ENCODE measurements around the gene TMEM129. TPM values are rescaled to one million over a fixed set of nuclear protein-coding genes. Genes with fewer than 3 reads are reported as not detected.

Gene TMEM129
- total RNA-seq, 2 donors from 2014 or later: 12.7 to 14.9 TPM

DNA sequence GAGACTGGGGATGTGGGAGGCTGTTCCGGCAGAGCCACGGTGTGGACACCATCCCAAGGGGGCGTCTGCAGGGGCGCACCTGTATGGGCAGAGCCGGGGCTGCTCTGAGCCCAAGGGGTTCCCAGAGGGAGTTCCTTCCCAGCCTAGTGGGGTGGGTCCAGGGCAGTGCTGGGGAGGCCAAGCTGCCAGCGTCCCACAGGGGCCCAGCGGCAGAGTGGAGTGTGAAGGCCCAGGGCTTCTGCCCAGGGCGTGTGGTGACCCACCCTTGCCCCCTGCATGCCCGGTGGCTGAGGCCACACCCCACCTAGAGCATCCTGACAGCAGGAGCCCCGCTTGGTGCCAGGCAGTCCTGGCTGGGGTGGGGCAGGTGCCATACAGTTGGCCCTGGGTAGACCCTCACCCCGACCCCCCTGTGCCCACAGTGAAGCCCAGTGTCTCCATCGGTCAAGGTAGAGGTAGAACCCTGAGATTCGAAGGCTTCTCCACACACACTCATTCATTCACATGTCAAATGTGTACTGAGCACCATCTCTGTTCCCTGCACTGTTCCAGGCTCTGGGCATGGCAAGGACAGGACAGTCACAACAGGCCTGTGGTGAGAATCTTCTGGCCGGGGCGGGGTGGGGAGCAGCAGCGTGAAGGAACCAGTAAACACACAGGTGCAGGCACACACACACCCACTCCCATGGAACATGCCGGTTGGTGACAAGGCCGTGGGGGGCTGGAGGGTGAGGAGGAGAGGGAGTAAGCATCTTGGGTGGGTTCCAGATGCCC, 29.4 kb upstream of the TMEM129 start:
- no peak for DNase-seq (ENCODE audit: low spot score in 2 of 2)
- no peak for ATAC-seq
- H3K27ac Mint-ChIP-seq: no peak overlapping the region
- H3K36me3 Mint-ChIP-seq: no peaks in the 10 kb centered on the region
- no peaks in the 10 kb centered on the region for H3K9me3 Mint-ChIP-seq

GRCh38 chr4:1749826-1750225, 28.7 kb upstream of the TMEM129 start:
- no peak overlapping the region for H3K27ac Mint-ChIP-seq
- DNase-seq (ENCODE audit: low spot score in 2 of 2) (no peak), ATAC-seq (no peak)

GRCh38 chr4:1749370-1749769, 28.2 kb upstream of the TMEM129 start:
- no peak overlapping the region for H3K27ac Mint-ChIP-seq
- ATAC-seq: no peak
- no peak for DNase-seq (ENCODE audit: low spot score in 2 of 2)
- H3K9me3 Mint-ChIP-seq: no peaks in the 10 kb centered on the region
- H3K36me3 Mint-ChIP-seq: peaks cover 0 to 2% of the 10 kb centered on the region in 2 donors

More at GRCh38 chr4:1749826-1750225, 28.7 kb upstream of the TMEM129 start:
- no peaks in the 10 kb centered on the region for H3K36me3 Mint-ChIP-seq
- no peaks in the 10 kb centered on the region for H3K9me3 Mint-ChIP-seq

DNA sequence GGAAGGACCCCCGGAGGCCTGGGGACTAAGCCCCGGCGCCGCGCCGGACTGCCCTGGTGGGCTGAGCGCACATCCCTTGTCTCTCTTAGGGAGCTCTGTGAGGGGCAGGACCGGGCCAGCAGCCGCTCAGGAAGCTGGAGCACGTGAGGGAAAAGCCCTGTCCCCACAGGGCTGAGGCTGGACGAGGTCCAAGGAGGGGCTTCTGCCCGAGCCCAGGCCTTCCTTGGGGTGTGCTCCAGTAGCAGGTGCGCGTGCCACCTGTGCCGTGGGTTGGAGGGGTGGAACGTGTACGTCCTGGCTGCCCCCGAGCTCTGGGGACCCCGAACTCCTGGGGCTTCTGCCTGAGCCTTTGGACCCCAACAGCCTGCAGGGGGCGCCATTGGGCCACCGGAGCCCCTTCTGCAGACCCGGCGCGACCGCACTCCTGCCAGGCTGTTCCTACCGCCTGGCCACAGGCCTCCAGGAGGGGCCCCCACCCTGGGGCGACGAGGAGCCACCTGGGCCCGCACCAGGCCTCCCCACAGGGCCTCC, 27.4 kb upstream of the TMEM129 start:
- Mint-ChIP-seq H3K36me3 (peaks cover 0 to 6% of the 10 kb centered on the region in 2 donors), H3K9me3 (no peaks in the 10 kb centered on the region), H3K27ac (no peak overlapping the region)
- ATAC-seq: peak; percentile 19 to 67
- peak; percentile 76 to 95 for DNase-seq (ENCODE audit: low spot score in 2 of 2)

DNA sequence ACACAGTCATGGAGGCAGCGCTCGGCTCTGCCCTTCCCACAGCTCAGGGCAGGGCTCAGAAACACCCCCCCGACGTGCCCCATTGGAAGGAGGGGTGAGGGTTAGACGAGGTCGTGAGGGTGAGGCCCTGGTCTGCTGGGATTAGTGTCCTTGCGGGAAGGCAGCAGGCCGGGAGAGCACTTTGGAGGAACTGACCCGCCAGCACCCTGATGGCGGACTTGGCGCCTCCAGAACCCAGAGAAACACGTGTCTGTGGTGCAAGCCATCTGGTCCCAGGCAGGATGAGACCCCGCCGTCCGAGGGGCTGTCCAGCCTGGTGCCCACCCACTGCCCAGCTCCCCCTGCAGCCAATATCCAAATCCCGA, 26.5 kb upstream of the TMEM129 start:
- DNase-seq (ENCODE audit: low spot score in 2 of 2): no peak
- H3K27ac Mint-ChIP-seq: no peak overlapping the region
- H3K9me3 Mint-ChIP-seq: no peaks in the 10 kb centered on the region
- no peak for ATAC-seq
- peaks cover 0 to 6% of the 10 kb centered on the region in 2 donors for H3K36me3 Mint-ChIP-seq

GRCh38 chr4:1746919-1747602, 25.9 kb upstream of the TMEM129 start:
- ATAC-seq: peak in 1 of 2 donors; percentile 5
- Mint-ChIP-seq H3K9me3 (no peaks in the 10 kb centered on the region), H3K36me3 (peaks cover 1 to 6% of the 10 kb centered on the region in 2 donors), H3K27ac (no peak overlapping the region)
- no peak for DNase-seq (ENCODE audit: low spot score in 2 of 2)

- ATAC-seq (peak; percentile 64 to 70), DNase-seq (ENCODE audit: low spot score in 2 of 2) (peak in 1 of 2 donors; percentile 92)
- no peak overlapping the region for H3K27ac Mint-ChIP-seq
- no peaks in the 10 kb centered on the region for H3K9me3 Mint-ChIP-seq
- peaks cover 9 to 10% of the 10 kb centered on the region in 2 donors for H3K36me3 Mint-ChIP-seq
These were observed 25.2 kb upstream of the TMEM129 start for GRCh38 chr4:1746265-1746691.

DNA sequence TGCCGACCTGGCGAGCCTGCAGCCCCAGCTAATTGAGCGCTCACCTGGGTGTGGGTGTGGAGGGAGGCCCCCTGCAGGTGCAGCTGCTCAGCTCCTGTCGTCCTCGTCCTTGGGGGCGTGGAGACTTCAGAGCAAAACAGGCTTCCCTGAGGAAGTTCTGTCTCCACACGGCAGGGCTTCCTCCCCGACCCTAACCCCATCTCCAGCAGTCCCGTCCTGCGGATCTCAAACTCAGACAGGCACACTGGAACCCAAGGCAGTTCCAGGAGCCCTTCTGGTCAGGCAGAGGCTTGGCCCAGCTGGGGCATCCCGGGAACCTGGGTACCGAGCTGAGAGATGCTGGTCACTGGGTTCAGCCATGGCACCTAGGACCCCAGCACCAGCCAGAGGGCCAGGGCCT, 24.6 kb upstream of the TMEM129 start:
- Mint-ChIP-seq H3K9me3 (no peaks in the 10 kb centered on the region), H3K27ac (peak overlapping the region in 1 of 2 donors; percentile 38), H3K36me3 (peaks cover 13 to 15% of the 10 kb centered on the region in 2 donors)
- ATAC-seq: peak in 1 of 2 donors; percentile 3
- DNase-seq (ENCODE audit: low spot score in 2 of 2): no peak

DNA sequence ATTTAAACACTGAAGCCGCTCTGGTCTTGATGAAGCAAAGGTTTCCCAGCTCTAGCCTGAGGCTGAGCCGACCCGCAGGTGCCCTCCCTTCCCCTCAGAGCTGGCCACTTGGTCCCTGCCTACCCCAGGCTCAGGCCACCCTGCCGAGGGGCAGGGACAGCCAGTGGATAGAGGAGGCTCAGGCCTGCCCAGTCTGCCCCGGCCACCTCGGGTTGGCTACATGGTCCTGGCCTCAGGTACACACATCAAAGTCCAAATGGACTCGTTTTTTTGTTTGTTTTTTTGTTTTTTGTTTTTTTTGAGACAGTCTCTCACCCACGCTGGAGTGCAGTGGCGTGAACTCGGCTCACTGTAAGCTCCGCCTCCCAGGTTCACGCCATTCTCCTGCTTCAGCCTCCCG, 24.0 kb upstream of the TMEM129 start:
- DNase-seq (ENCODE audit: low spot score in 2 of 2) (no peak), ATAC-seq (no peak)
- Mint-ChIP-seq H3K9me3 (no peaks in the 10 kb centered on the region), H3K27ac (peak overlapping the region; percentile 38 to 81), H3K36me3 (peaks cover 14 to 15% of the 10 kb centered on the region in 2 donors)

DNA sequence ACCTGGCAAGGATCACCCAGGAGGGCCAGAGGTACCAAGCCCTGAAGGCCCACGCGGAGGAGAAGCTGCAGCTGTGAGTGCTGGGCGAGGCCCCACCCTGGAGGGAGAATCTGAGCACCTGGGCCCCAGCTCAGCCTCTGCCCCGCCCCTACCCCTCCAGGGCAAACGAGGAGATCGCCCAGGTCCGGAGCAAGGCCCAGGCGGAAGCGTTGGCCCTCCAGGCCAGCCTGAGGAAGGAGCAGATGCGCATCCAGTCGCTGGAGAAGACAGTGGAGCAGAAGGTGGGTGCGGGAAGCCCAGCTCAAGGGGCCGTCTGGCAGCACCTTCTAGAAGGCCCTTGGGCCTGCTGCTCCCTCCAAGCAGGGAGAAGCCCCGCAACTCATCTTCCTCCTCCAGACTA, 23.4 kb upstream of the TMEM129 start:
- Mint-ChIP-seq H3K27ac (peak overlapping the region; percentile 38 to 85), H3K36me3 (peaks cover 14 to 15% of the 10 kb centered on the region in 2 donors), H3K9me3 (no peaks in the 10 kb centered on the region)
- no peak for DNase-seq (ENCODE audit: low spot score in 2 of 2)
- no peak for ATAC-seq

- Mint-ChIP-seq H3K27ac (peak overlapping the region; percentile 38 to 85), H3K9me3 (no peaks in the 10 kb centered on the region), H3K36me3 (peaks cover 15 to 16% of the 10 kb centered on the region in 2 donors)
- no peak for ATAC-seq
- no peak for DNase-seq (ENCODE audit: low spot score in 2 of 2)
These were observed 22.9 kb upstream of the TMEM129 start for GRCh38 chr4:1743975-1744374.

DNA sequence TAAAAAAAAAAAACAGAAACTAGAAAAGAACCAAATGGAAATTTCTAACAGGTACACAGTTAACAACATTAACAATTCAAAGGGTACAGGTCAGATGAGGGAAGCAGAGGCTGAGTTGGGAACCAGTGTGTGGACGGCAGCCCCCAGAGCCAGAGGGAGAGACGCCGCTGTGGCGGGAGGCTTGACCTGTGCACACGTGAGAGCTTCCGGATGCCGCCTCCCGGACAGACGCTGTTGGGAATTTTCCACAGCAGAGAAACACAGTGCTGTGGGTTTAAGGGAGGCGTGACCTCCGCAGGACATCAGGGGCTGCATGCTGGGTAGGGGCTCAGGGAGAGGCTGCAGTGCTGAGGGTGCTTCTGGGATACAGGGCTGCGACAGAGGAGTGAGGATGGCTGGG, 22.4 kb upstream of the TMEM129 start:
- ATAC-seq (no peak), DNase-seq (ENCODE audit: low spot score in 2 of 2) (no peak)
- Mint-ChIP-seq H3K27ac (peak overlapping the region; percentile 4 to 38), H3K9me3 (no peaks in the 10 kb centered on the region), H3K36me3 (peaks cover 19 to 21% of the 10 kb centered on the region in 2 donors)

DNA sequence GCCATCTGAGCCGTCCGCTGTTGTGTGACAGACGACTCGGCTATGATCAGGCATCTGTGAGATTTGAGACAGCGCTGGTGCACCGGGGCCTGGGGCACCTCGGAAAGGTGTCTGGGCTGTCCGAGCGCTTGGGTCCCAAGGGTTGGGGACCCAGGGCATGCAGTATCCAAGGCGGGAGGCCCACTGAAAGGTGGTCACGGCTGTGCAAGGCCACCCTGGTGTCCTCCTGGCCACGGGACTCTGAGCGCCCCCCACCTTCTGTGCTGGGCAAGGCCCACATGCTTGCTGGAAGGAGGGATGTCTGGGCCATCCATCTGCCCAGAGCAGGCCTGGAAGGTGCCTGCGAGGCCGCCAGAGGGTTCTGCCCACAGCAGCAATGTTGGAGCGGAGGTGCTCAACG, 20.1 kb upstream of the TMEM129 start:
- Mint-ChIP-seq H3K9me3 (no peaks in the 10 kb centered on the region), H3K36me3 (peaks cover 34 to 44% of the 10 kb centered on the region in 2 donors), H3K27ac (peak overlapping the region in 1 of 2 donors; percentile 54)
- ATAC-seq (no peak), DNase-seq (ENCODE audit: low spot score in 2 of 2) (no peak)

DNA sequence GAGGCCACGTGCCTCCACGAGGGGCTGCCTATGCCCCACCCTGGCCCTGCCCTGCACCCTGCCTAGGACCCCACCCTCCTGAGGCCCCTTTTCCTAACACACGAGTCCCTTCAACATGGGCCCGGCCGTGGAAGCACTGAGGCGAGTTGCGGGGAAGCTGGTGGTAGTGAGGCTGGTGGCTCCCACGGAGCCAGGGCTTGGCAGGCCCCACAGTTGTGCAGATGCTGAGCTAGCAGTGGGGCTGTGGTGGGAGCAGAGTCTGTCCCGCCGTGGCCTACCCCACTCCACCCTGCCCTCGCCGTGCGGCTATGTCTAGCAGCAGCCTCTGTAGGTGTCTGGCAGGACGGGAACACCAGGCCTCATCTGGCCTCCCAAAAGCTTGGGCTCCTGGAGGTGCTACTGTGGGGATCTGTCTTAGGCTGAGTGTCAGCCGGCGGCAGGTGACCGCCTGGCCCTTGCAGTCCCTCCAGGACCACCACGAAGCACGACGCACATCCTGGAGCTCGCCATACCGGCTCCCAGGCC, 19.0 kb upstream of the TMEM129 start:
- Mint-ChIP-seq H3K9me3 (no peaks in the 10 kb centered on the region), H3K27ac (peak overlapping the region in 1 of 2 donors; percentile 54), H3K36me3 (peaks cover 39 to 53% of the 10 kb centered on the region in 2 donors)
- DNase-seq (ENCODE audit: low spot score in 2 of 2) (no peak), ATAC-seq (no peak)

- ATAC-seq (no peak), DNase-seq (ENCODE audit: low spot score in 2 of 2) (no peak)
- H3K36me3 Mint-ChIP-seq: peaks cover 39 to 58% of the 10 kb centered on the region in 2 donors
- H3K27ac Mint-ChIP-seq: no peak overlapping the region
- no peaks in the 10 kb centered on the region for H3K9me3 Mint-ChIP-seq
These were observed 18.2 kb upstream of the TMEM129 start for GRCh38 chr4:1739358-1739757.

DNA sequence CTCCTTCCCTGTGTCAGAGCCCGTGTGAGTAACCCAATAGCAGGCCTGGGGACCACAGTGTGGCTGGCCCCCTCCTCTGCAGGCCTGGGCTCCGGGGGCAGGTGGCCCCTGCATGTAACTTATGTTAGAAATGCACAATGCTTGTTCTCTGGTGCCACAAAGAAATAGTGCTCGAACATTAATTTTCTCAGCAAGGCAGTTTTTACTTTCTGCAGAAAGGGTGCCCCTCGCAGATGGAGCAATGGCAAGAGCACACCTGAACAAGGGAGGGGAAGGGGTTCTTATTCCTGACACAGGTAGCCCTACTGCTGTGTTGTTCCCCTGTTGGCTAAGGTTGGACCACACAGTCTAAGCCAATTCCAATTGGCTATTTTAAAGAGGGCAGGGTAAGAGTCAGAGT, 17.3 kb upstream of the TMEM129 start:
- DNase-seq (ENCODE audit: low spot score in 2 of 2) (no peak), ATAC-seq (no peak)
- H3K27ac Mint-ChIP-seq: peak overlapping the region in 1 of 2 donors; percentile 79
- no peaks in the 10 kb centered on the region for H3K9me3 Mint-ChIP-seq
- peaks cover 39 to 59% of the 10 kb centered on the region in 2 donors for H3K36me3 Mint-ChIP-seq

DNA sequence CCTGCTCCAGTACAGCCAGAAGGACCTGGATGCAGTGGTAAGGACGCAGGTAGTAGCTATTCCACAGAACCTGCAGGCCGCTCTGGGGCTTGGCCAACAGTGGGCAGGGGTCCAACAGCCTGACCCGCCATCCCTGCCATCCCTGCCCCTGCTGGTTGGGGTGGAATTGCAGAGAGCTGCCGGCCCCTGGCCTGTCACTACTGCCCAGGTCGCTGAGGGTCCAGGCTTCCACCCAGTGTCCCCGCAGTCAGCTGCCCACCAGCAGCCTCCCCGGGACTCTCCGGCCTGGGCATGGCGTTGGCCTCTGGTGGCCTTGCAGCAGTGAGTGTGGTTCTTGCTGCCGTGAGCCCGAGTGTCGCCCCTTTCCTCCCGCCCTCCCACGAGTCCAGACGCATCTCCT, 16.5 kb upstream of the TMEM129 start:
- peaks cover 44 to 67% of the 10 kb centered on the region in 2 donors for H3K36me3 Mint-ChIP-seq
- no peak for DNase-seq (ENCODE audit: low spot score in 2 of 2)
- peak in 1 of 2 donors; percentile 10 for ATAC-seq
- H3K9me3 Mint-ChIP-seq: no peaks in the 10 kb centered on the region
- H3K27ac Mint-ChIP-seq: peak overlapping the region in 1 of 2 donors; percentile 50

All from activated naive CD4-positive, alpha-beta T cell treated with anti-CD3 and anti-CD28 coated beads, Interleukin-2, amount 50 U/mL, for 72 hours (primary cell).